ENCODE results near the gene PCDHB7.
"Not testable (repeated sequence)": the region's sequence is repeated elsewhere in the genome, so short reads cannot be mapped to it uniquely, and the experiment has no call there.

The PCDHB7 gene

GRCh38 chr5:141172381-141173204, at the start of gene PCDHB7:
TSS of gene PCDHB7 (plus strand) at chr5:141172644. CDS start at chr5:141172836, 192 bp downstream.
- peak; percentile 5 to 19 for DNase-seq

GRCh38 chr5:141123396-141124135, 48.9 kb upstream of the PCDHB7 start:
- not testable (repeated sequence) for DNase-seq

GRCh38 chr5:141127305-141127704, 45.1 kb upstream of the PCDHB7 start:
- no peak for DNase-seq

DNA sequence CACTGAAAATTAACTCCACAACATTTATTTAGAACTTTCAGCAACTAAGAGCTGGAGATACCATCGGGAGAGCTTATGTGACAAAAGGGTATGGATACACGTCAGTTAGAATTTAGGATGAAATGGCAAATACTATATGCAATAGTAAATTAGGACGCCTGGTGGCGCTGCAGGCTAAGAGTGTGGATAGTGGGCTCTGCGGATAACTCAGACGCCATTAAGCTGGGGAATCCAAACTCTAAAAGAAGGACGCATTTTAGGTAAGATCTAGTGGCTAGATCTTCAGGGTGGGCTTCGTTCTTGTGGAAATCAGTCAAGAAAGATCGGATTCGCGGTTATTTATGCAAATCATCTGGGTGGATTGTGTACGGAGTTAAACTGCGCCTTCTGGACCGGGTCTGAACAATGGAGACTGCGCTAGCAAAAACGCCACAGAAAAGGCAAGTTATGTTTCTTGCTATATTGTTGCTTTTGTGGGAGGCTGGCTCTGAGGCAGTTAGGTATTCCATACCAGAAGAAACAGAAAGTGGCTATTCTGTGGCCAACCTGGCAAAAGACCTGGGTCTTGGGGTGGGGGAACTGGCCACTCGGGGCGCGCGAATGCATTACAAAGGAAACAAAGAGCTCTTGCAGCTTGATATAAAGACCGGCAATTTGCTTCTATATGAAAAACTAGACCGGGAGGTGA, 37.3 kb upstream of the PCDHB7 start, which contains the start of gene PCDHB5:
Gene PCDHB5, plus strand, starts transcription at position 177 of the 688 bp plus-strand sequence. Its CDS starts 229 bp downstream, at position 406.
- peak in 1 of 2 experiments; percentile 4 for DNase-seq

GRCh38 chr5:141135718-141136266, 36.7 kb upstream of the PCDHB7 start:
- DNase-seq: no peak

DNA sequence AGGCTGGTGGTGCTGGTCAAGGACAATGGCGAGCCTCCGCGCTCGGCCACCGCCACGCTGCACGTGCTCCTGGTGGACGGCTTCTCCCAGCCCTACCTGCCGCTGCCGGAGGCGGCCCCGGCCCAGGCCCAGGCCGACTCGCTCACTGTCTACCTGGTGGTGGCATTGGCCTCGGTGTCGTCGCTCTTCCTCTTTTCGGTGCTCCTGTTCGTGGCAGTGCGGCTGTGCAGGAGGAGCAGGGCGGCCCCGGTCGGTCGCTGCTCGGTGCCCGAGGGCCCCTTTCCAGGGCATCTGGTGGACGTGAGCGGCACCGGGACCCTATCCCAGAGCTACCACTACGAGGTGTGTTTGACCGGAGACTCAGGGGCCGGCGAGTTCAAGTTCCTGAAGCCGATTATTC, 35.1 kb upstream of the PCDHB7 start:
- DNase-seq: not testable (repeated sequence)

GRCh38 chr5:141149812-141150211, 22.6 kb upstream of the PCDHB7 start, which contains the start of gene PCDHB6:
TSS of gene PCDHB6 (plus strand) at chr5:141150057. CDS start at chr5:141150258, 201 bp downstream.
- peak; percentile 20 to 38 for DNase-seq

- DNase-seq: no peak
Observed at GRCh38 chr5:141150224-141150992, 22.0 kb upstream of the PCDHB7 start.

DNA sequence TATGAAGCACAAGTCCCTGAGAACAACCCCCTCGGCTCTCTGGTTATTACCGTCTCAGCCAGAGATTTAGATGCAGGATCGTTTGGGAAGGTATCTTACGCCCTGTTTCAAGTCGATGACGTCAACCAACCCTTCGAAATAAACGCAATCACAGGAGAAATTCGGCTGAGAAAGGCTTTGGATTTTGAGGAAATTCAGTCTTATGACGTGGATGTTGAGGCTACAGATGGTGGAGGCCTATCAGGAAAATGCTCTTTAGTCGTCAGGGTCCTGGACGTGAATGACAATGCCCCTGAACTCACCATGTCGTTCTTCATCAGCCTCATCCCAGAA, 21.5 kb upstream of the PCDHB7 start:
- DNase-seq: no peak

GRCh38 chr5:141151632-141152031, 20.8 kb upstream of the PCDHB7 start:
- DNase-seq: not testable (repeated sequence)

- DNase-seq: not testable (repeated sequence)
Observed at GRCh38 chr5:141152096-141152495, 20.3 kb upstream of the PCDHB7 start.

DNA sequence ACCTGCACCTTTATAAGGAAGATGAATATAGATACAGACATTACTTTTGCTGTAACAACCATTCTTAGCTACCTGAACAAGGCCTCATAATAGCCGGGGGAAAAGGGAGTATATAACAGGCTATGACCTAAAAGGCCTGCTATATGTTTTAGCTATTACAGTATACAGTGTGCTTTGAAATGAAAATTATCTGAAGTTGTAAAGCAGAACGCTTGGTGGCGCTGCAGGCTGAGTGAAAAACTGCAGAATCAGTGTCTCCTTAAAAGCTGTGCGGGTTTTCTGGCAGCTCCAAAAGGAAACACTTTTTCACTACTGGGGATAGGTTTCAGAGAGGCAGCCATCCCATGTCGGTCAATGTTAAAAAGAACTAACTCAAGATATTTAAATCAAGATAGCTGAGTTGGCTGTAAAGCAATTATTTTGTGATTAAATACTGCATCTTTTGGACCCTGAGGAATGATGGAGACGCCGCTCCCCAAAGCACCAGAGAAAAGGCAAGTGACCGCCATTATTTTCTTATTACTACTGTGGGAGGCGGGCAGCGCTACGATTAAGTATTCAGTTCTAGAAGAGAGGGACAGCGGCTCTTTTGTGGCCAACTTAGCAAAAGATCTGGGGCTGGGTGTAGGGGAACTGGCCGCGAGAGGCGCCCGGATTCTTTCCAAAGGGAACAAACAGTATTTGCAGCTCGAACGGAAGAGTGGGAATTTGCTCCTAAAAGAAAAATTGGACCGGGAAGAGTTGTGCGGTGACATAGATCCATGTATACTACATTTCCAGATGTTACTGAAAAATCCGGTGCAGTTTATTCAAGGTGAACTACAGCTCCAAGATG, 16.7 kb upstream of the PCDHB7 start:
- DNase-seq: peak in 1 of 2 experiments; percentile 2

- not testable (repeated sequence) for DNase-seq
Observed at GRCh38 chr5:141157356-141157755, 15.1 kb upstream of the PCDHB7 start.

DNA sequence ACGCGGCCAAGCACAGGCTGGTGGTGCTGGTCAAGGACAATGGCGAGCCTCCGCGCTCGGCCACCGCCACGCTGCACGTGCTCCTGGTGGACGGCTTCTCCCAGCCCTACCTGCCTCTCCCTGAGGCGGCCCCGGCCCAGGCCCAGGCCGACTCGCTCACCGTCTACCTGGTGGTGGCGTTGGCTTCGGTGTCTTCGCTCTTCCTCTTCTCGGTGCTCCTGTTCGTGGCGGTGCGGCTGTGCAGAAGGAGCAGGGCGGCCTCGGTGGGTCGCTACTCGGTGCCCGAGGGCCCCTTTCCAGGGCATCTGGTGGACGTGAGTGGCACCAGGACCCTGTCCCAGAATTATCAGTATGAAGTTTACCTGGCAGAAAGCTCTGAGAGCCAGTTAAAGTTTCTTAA, 14.5 kb upstream of the PCDHB7 start:
- not testable (repeated sequence) for DNase-seq

DNA sequence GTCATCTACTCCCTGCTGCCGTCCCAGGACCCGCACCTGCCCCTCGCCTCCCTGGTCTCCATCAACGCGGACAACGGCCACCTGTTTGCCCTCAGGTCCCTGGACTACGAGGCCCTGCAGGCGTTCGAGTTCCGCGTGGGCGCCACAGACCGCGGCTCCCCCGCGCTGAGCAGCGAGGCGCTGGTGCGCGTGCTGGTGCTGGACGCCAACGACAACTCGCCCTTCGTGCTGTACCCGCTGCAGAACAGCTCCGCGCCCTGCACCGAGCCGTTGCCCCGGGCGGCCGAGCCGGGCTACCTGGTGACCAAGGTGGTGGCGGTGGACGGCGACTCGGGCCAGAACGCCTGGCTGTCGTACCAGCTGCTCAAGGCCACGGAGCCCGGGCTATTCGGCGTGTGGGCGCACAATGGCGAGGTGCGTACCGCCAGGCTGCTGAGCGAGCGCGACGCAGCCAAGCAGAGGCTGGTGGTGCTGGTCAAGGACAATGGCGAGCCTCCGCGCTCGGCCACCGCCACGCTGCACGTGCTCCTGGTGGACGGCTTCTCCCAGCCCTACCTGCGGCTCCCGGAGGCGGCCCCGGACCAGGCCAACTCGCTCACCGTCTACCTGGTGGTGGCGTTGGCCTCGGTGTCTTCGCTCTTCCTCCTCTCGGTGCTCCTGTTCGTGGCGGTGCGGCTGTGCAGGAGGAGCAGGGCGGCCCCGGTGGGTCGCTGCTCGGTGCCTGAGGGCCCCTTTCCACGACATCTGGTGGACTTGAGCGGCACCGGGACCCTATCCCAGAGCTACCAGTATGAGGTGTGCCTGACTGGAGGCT, 2.1 kb downstream of the PCDHB7 start:
- DNase-seq: not testable (repeated sequence)

- no peak for DNase-seq
Observed at GRCh38 chr5:141175933-141176332, 3.5 kb downstream of the PCDHB7 start.

- DNase-seq: peak in 1 of 2 experiments; percentile 4
Observed at GRCh38 chr5:141177577-141178191, 5.2 kb downstream of the PCDHB7 start, which contains the start of gene PCDHB8. TSS of gene PCDHB8 (plus strand) at chr5:141177790. CDS start at chr5:141178035, 245 bp downstream.

DNA sequence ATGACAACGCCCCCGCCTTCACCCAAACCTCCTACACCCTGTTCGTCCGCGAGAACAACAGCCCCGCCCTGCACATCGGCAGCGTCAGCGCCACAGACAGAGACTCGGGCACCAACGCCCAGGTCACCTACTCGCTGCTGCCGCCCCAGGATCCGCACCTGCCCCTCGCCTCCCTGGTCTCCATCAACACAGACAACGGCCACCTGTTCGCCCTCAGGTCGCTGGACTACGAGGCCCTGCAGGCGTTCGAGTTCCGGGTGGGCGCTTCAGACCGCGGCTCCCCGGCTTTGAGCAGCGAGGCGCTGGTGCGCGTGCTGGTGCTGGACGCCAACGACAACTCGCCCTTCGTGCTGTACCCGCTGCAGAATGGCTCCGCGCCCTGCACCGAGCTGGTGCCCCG, 6.9 kb downstream of the PCDHB7 start:
- not testable (repeated sequence) for DNase-seq

DNA sequence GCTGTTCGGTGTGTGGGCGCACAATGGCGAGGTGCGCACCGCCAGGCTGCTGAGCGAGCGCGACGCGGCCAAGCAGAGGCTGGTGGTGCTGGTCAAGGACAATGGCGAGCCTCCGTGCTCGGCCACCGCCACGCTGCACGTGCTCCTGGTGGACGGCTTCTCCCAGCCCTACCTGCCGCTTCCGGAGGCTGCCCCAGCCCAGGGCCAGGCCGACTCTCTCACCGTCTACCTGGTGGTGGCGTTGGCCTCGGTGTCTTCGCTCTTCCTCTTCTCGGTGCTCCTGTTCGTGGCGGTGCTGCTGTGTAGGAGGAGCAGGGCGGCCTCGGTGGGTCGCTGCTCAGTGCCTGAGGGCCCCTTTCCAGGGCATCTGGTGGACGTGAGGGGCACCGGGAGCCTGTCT, 7.4 kb downstream of the PCDHB7 start:
- not testable (repeated sequence) for DNase-seq

DNA sequence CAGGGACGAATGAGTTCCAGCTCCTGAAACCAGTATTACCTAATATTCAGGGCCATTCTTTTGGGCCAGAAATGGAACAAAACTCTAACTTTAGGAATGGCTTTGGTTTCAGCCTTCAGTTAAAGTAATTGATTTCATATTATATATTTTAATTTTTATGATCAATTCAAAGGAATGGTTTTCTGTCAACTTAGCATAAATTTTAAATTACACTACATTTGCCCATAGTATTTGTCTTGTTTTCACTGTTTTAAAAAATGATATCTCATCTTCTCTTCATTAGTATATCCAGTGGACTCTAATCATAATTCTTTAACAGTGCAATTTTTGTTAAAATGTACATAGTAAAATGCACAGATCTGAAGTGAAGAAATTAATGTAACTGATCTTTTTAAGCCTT, 7.9 kb downstream of the PCDHB7 start:
- DNase-seq: no peak

Data from NCI-H524 (cell line).